Nephron progenitor cell (in vitro differentiated cells): ENCODE data around the gene HSD3B2.

Experiments used
- DNase-seq: peaks from one replicate; pipeline ENCODE4 v3.0.0; 2021
- H3K27ac Mint-ChIP-seq: 2 replicates; pipeline ENCODE4 v1.8.0; 2021; ENCODE audit warnings: mild to moderate bottlenecking, moderate library complexity, mixed read lengths
- H3K27me3 Mint-ChIP-seq: 2 replicates; pipeline ENCODE4 v1.8.0; 2021; ENCODE audit warnings: mild to moderate bottlenecking, low read depth, mixed read lengths; ENCODE audit not compliant: poor library complexity
- H3K36me3 Mint-ChIP-seq: 2 replicates; pipeline ENCODE4 v1.8.0; 2021; ENCODE audit warnings: low read depth, mixed read lengths
- H3K4me1 Mint-ChIP-seq: 2 replicates; pipeline ENCODE4 v1.8.0; 2021; ENCODE audit warnings: mixed read lengths
- H3K4me3 Mint-ChIP-seq: 2 replicates; pipeline ENCODE4 v1.8.0; 2021; ENCODE audit warnings: mild to moderate bottlenecking, moderate library complexity, mixed read lengths
- H3K9me3 Mint-ChIP-seq: 2 replicates; pipeline ENCODE4 v1.8.0; 2021; ENCODE audit warnings: mild to moderate bottlenecking, moderate library complexity, mixed read lengths
- CTCF ChIP-seq: fragments of 200-600 bp; sonication (generic); IDR thresholded peaks from 2 replicates; pipeline ENCODE4 v1.5.0; 2021; ENCODE audit warnings: antibody characterized with exemption

The HSD3B2 gene

GRCh38 chr1:119470958-119471357, 56.0 kb downstream of the HSD3B2 start:
- no peaks in the 10 kb centered on the region for H3K36me3 Mint-ChIP-seq
- peaks cover 3% of the 10 kb centered on the region for H3K4me1 Mint-ChIP-seq
- H3K27ac Mint-ChIP-seq = no peak overlapping the region
- DNase-seq = no peak
- H3K4me3 Mint-ChIP-seq = no peak overlapping the region
- no peaks in the 10 kb centered on the region for H3K9me3 Mint-ChIP-seq
- peaks cover 16% of the 10 kb centered on the region for H3K27me3 Mint-ChIP-seq
- TF ChIP-seq CTCF = no peak

GRCh38 chr1:119471566-119471965, 56.6 kb downstream of the HSD3B2 start:
- DNase-seq = no peak
- Mint-ChIP-seq H3K4me3 (no peak overlapping the region), H3K27ac (no peak overlapping the region), H3K4me1 (peaks cover 5% of the 10 kb centered on the region), H3K27me3 (peaks cover 16% of the 10 kb centered on the region), H3K36me3 (no peaks in the 10 kb centered on the region), H3K9me3 (no peaks in the 10 kb centered on the region)
- TF ChIP-seq CTCF = no peak

- H3K4me1 Mint-ChIP-seq = peaks cover 5% of the 10 kb centered on the region
Observed at GRCh38 chr1:119472080-119472818, 57.3 kb downstream of the HSD3B2 start.

More at GRCh38 chr1:119472080-119472818, 57.3 kb downstream of the HSD3B2 start:
- no peak for TF ChIP-seq CTCF
- H3K9me3 Mint-ChIP-seq = no peaks in the 10 kb centered on the region
- H3K27me3 Mint-ChIP-seq = peaks cover 16% of the 10 kb centered on the region
- DNase-seq = no peak
- H3K36me3 Mint-ChIP-seq = no peaks in the 10 kb centered on the region
- no peak overlapping the region for H3K27ac Mint-ChIP-seq
- no peak overlapping the region for H3K4me3 Mint-ChIP-seq
